Activated CD4-positive, alpha-beta memory T cell treated with anti-CD3 and anti-CD28 coated beads for 36 hours (primary cell): ENCODE measurements around the gene ADIRF. TPM values are rescaled to one million over a fixed set of nuclear protein-coding genes. Genes with fewer than 3 reads are reported as not detected.
"Not testable (repeated sequence)": the region's sequence is repeated elsewhere in the genome, so short reads cannot be mapped to it uniquely, and the experiment has no call there.

Experiments used
- CTCF ChIA-PET: fragments of 350-600 bp; sonication (Branson Sonifier 250); formaldehyde crosslinking; loops from one replicate; lab custom pipeline; 2021; ENCODE audit warnings: antibody characterized with exemption, inconsistent platforms; lab: Charles Lee
- POLR2A ChIA-PET: fragments of 350-600 bp; sonication (Branson Sonifier 250); formaldehyde crosslinking; loops from one replicate; lab custom pipeline; 2021; ENCODE audit warnings: antibody characterized with exemption; lab: Charles Lee
- DNase-seq: peaks from one replicate; pipeline ENCODE4 v3.0.0-alpha.2; 2020
- H3K27ac Mint-ChIP-seq: one replicate; pipeline ENCODE4 v1.8.0; 2021; ENCODE audit warnings: mixed read lengths
- H3K27me3 Mint-ChIP-seq: one replicate; pipeline ENCODE4 v1.8.0; 2021; ENCODE audit warnings: mixed read lengths
- H3K36me3 Mint-ChIP-seq: one replicate; pipeline ENCODE4 v1.8.0; 2021; ENCODE audit warnings: mixed read lengths
- H3K4me1 Mint-ChIP-seq: one replicate; pipeline ENCODE4 v1.8.0; 2021; ENCODE audit warnings: low read depth, mixed read lengths
- H3K4me3 Mint-ChIP-seq: one replicate; pipeline ENCODE4 v1.8.0; 2021; ENCODE audit warnings: mild to moderate bottlenecking, mixed read lengths
- H3K9me3 Mint-ChIP-seq: one replicate; pipeline ENCODE4 v1.8.0; 2021; ENCODE audit warnings: mixed read lengths
- intact Hi-C: fragments of 100-400 bp; cut with micrococcal nuclease; formaldehyde crosslinking; loops from one replicate; pipeline ENCODE4 v1.15.1; 2023
- total RNA-seq, 2 experiments: library from RNA; stranded (reverse); gene quantifications; one replicate each; pipeline ENCODE4 v1.2.3, GENCODE V29; 2021

ADIRF gene
- total RNA-seq, 2 experiments from 2014 or later: not detected

DNA sequence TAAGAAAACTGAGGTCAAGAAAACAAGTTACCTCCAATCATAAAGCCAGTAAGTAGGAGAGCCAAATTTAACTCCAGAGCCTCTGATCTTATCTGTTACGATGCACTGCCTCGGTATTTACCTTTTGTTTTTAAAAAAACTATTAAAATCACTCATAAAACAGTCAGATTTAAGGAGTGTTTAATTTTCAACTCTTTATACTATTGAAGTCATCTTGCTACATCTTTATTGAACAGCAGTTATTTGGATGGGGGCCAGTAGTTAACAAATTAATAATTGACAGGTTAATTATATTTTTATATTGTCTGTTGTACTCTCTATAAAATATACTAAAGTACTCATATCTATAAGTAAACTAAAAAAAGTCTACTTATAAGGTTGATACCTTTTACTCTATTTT, 24.6 kb downstream of the ADIRF start:
- no peak overlapping the region for H3K27ac Mint-ChIP-seq
- H3K27me3 Mint-ChIP-seq: peaks cover 7% of the 10 kb centered on the region
- POLR2A ChIA-PET: no interaction called here
- H3K4me3 Mint-ChIP-seq: no peak overlapping the region
- CTCF ChIA-PET: no interaction called here
- no peaks in the 10 kb centered on the region for H3K36me3 Mint-ChIP-seq
- DNase-seq: no peak
- intact Hi-C loops: no loop called here
- no peaks in the 10 kb centered on the region for H3K9me3 Mint-ChIP-seq
- no peaks in the 10 kb centered on the region for H3K4me1 Mint-ChIP-seq

DNA sequence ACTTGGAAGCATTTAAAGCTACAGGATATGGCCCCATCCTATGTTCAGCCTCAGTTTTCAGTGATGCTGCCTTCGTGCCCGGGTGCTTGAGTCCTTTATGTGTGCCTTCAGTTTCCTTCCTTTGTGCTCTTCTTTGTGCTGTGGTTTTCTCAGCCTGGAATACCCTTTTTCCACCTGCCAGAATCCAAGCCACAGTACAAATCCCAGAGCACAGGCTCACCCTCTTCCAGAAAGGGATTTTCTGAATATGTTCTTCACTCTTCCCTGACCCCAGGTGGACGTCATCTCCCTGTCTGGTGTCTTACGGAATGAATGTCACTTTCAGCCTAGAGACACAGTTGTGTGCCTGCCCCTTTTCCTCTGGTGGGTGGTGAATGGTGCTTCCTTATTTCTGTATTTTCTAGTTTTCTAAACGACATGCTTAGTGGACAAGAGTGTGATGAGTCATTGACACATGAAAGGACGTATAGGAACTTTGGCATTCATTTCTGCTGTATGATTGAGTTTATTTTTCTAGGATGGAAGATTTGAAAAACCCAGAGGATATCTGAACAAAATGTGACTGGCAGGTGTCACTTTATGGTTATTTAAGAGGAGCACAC, 31.6 kb downstream of the ADIRF start:
- DNase-seq, H3K4me3 Mint-ChIP-seq, H3K4me1 Mint-ChIP-seq, POLR2A ChIA-PET, H3K9me3 Mint-ChIP-seq, CTCF ChIA-PET, H3K36me3 Mint-ChIP-seq, H3K27me3 Mint-ChIP-seq, intact Hi-C loops, H3K27ac Mint-ChIP-seq: not testable (repeated sequence)

DNA sequence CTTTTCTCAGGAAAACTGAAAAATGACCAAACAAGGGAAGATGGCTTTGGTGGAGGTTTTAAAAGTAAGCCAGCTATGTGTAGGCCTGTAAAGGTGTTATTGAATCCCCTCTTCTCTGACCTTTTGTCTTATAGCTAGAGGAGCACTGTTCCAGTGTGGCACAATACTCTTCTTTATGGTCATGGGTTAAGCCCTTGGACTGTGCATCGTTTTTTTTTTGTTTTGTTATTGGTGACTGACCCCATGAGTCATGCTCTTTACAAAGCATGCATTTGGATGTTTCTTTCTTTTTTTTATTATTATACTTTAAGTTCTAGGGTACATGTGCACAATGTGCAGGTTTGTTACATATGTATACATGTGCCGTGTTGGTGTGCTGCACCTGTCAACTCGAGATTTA, 32.2 kb downstream of the ADIRF start:
- no peak for DNase-seq

DNA sequence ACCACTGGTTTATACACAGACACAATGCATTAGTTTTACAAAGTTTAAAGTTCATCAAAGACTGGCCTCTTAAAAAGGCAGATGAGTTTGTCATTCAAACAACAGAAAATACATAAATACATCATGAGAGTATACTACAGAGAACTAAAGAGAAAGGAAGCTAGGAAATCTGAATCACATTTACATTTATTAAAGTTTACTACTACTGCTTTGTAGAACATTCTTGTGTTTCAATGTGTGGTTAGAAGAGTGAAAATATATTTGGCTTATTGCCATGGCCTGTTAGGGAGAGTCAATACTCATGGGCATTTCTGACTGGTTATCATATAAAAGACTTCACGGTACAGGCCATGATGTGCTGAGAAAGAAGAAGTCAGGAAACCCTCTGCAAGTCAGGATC, 38.8 kb downstream of the ADIRF start:
- H3K36me3 Mint-ChIP-seq, POLR2A ChIA-PET, H3K4me1 Mint-ChIP-seq, DNase-seq, H3K27ac Mint-ChIP-seq, H3K4me3 Mint-ChIP-seq, intact Hi-C loops, CTCF ChIA-PET, H3K9me3 Mint-ChIP-seq, H3K27me3 Mint-ChIP-seq: not testable (repeated sequence)

More for the DNA sequence above, 32.2 kb downstream of the ADIRF start:
- H3K27me3 Mint-ChIP-seq: peaks cover 1% of the 10 kb centered on the region
- no peaks in the 10 kb centered on the region for H3K9me3 Mint-ChIP-seq
- ChIA-PET POLR2A (no interaction called here), CTCF (no interaction called here)
- H3K4me1 Mint-ChIP-seq: no peaks in the 10 kb centered on the region
- H3K27ac Mint-ChIP-seq: no peak overlapping the region
- intact Hi-C loops: no loop called here
- no peak overlapping the region for H3K4me3 Mint-ChIP-seq
- H3K36me3 Mint-ChIP-seq: no peaks in the 10 kb centered on the region

DNA sequence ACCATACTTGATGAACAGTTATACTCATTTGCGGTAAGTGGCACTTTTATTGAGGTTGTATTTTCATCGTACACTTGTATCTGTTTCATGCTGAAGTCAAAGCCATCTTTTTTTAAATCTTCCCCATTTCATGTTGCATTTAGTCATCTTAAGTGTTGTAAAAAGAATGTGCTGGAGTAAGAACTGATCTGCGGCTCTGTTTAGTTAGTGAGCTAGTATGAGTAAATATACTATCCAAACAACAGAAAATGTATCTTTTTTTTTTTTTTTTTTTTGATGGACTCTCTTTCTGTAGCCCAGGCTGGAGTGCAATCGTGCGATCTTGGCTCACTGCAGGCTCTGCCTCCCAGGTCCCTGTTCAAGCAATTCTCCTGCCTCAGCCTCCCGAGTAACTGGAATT, 39.4 kb downstream of the ADIRF start:
- H3K27me3 Mint-ChIP-seq, H3K9me3 Mint-ChIP-seq, H3K27ac Mint-ChIP-seq, POLR2A ChIA-PET, CTCF ChIA-PET, H3K4me3 Mint-ChIP-seq, DNase-seq, H3K4me1 Mint-ChIP-seq, H3K36me3 Mint-ChIP-seq, intact Hi-C loops: not testable (repeated sequence)

DNA sequence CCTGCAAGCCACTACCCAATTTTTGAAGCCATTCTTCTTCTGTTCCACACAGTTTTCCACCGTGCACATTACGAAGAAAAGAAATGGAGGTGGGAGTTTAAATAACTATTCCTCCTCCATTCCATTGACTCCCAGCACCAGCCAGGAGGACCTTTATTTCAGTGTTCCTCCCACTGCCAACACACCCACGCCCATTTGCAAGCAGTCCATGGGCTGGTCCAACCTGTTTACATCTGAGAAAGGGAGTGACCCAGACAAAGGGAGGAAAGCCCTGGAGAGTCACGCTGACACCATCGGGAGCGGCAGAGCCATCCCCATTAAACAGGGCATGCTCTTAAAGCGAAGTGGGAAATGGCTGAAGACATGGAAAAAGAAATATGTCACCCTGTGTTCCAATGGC, 40.0 kb downstream of the ADIRF start:
- DNase-seq, H3K27me3 Mint-ChIP-seq, intact Hi-C loops, H3K27ac Mint-ChIP-seq, H3K9me3 Mint-ChIP-seq, H3K4me3 Mint-ChIP-seq, H3K36me3 Mint-ChIP-seq, H3K4me1 Mint-ChIP-seq, POLR2A ChIA-PET, CTCF ChIA-PET: not testable (repeated sequence)

DNA sequence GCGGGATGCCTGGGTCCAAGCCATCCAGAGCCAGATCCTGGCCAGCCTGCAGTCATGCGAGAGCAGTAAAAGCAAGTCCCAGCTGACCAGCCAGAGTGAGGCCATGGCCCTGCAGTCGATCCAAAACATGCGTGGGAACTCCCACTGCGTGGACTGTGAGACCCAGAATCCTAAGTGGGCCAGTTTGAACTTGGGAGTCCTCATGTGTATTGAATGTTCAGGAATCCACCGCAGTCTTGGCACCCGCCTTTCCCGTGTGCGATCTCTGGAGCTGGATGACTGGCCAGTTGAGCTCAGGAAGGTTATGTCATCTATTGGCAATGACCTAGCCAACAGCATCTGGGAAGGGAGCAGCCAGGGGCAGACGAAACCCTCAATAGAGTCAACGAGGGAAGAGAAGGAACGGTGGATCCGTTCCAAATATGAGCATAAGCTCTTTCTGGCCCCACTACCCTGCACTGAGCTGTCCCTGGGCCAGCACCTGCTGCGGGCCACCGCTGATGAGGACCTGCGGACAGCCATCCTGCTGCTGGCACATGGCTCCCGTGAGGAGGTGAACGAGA, 40.9 kb downstream of the ADIRF start:
- DNase-seq, intact Hi-C loops, H3K4me3 Mint-ChIP-seq, H3K27me3 Mint-ChIP-seq, H3K9me3 Mint-ChIP-seq, H3K27ac Mint-ChIP-seq, CTCF ChIA-PET, POLR2A ChIA-PET, H3K4me1 Mint-ChIP-seq, H3K36me3 Mint-ChIP-seq: not testable (repeated sequence)

DNA sequence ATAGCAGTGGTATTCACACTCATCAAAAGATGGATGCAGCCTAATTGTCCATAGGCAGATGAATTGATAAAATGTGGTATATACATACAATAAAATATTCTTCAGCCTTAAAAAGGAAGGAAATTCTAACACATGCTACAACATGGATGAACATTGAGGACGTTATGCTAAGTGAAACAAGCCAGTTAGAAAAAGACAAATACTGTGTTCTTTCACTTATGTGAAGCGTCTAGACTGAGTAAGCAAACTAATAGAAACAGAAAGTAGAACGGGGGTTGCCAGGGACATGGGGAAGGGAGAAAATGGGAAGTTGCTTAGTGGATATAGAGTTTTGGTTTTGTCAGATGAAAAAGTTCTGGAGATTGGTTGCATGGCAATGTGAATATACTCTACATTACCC, 45.2 kb downstream of the ADIRF start:
- POLR2A ChIA-PET, H3K36me3 Mint-ChIP-seq, H3K27me3 Mint-ChIP-seq, H3K27ac Mint-ChIP-seq, intact Hi-C loops, CTCF ChIA-PET, H3K9me3 Mint-ChIP-seq, H3K4me1 Mint-ChIP-seq, DNase-seq, H3K4me3 Mint-ChIP-seq: not testable (repeated sequence)

DNA sequence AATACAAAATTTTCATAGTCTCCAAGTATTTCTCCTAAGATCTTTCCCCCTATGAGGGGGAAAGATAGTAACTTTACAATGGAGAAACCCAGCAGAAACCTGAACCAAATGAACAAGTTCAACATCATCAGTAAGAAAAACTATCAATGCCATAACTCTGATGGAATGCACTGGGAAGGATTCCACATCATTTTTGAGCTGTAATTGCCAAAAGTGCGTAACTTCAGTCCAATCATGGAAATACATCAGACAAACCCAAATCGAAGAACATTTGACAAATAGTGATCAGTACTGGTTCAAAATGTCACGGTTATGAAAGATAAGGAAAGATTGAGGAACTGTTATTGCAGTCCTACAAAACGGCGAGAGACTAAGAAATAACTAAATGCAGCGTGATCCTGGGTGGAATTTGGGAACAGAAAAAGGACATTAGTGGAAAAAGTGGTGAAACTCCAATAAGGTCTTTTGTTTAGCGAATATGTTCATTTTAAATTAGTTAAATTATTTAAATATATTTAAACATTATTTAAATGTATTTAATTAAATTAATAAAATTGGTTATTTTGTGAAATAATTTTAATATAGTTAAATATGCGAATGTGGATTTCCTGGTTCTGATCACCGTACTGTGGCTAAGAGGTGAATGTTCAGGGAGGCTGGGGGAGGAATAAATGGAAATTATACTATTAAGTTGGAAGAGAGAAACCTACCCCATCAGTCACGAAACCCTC, 46.9 kb downstream of the ADIRF start:
- CTCF ChIA-PET, H3K27ac Mint-ChIP-seq, POLR2A ChIA-PET, H3K27me3 Mint-ChIP-seq, intact Hi-C loops, DNase-seq, H3K9me3 Mint-ChIP-seq, H3K36me3 Mint-ChIP-seq, H3K4me1 Mint-ChIP-seq, H3K4me3 Mint-ChIP-seq: not testable (repeated sequence)

DNA sequence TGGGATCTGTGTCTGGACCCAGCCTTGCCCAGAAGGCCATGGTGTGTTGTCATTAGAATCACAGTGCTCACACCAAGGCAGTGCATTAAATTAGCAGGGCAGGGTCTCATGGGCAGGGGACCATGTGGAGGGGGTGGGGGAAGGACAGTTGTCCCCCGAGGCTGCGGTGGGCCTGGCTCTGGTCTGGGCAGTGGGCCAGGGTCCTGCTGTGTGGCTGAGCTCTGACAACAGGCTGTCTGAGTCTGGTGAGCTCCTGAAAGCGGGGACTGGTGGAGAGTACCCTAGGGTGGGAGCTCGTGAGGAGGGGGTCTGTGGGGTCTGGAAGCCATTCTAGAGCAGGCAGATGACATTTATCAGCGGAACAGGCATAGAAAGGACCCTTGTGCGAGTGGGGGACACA, 49.8 kb downstream of the ADIRF start:
- H3K9me3 Mint-ChIP-seq, DNase-seq, POLR2A ChIA-PET, CTCF ChIA-PET, H3K27ac Mint-ChIP-seq, H3K4me3 Mint-ChIP-seq, H3K36me3 Mint-ChIP-seq, intact Hi-C loops, H3K4me1 Mint-ChIP-seq, H3K27me3 Mint-ChIP-seq: not testable (repeated sequence)

DNA sequence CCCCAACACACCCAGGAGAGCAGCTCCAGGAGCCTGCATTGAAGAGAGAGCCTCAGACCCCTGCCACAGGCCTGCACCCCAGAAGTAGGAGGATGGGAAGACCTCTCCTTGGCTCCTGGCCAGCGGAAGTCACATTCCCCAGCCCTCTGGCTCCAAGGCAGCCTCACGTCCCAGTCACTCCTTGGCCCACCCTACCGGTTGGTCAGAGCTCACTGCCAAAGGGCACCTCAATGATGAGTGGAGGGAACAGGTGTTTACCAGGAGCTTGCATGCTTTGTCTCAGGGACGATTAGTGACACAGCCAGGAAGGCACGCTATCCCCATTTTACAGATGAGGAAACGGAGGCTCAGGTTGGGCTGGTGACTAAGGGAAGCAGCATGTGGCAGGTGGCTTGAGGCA, 50.8 kb downstream of the ADIRF start:
- H3K4me3 Mint-ChIP-seq, CTCF ChIA-PET, POLR2A ChIA-PET, H3K27me3 Mint-ChIP-seq, intact Hi-C loops, H3K36me3 Mint-ChIP-seq, H3K9me3 Mint-ChIP-seq, DNase-seq, H3K4me1 Mint-ChIP-seq, H3K27ac Mint-ChIP-seq: not testable (repeated sequence)

DNA sequence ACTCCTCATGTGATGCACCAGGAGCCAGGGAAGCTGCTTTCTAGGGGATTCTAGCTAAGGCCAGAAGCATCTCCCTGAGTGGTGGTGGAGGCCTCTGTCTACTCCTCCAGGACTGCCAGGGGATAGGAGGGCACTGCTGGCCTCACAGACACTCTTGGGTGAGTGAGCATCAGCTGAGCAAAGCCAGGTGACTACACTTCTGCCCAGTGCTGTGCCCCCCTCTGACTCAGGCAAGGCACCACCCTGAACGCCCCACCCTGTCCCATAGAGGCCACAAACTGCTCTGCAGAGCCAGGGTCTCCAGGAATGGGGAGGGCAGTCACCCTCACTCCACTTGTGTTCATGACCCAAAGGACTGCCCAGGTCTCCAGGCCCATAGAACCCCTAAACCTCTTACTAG, 51.2 kb downstream of the ADIRF start:
- intact Hi-C loops, H3K27ac Mint-ChIP-seq, H3K9me3 Mint-ChIP-seq, H3K4me1 Mint-ChIP-seq, H3K27me3 Mint-ChIP-seq, H3K4me3 Mint-ChIP-seq, POLR2A ChIA-PET, H3K36me3 Mint-ChIP-seq, DNase-seq, CTCF ChIA-PET: not testable (repeated sequence)

DNA sequence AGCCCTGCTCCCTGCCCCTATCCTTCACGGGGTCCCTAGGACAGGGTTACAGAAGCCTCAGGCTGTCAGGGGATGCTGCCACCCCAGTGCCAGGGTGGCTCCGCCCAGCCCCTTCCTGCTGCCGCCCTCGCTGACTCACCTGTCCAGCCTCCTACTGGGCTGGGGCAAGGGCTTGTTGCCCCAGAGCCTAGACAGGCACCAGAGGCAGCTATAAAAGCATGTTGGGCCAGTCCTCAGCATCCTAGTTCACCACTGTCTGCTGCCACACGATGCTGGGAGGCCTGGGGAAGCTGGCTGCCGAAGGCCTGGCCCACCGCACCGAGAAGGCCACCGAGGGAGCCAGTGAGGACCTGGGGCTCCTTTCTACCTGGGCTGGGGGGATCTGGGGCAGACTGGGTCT, 51.8 kb downstream of the ADIRF start, which contains the start of gene FAM25A:
Gene FAM25A (plus strand): TSS at position 239 of the 400 bp plus-strand sequence. CDS start 31 bp downstream, at position 270.
- H3K9me3 Mint-ChIP-seq, POLR2A ChIA-PET, intact Hi-C loops: not testable (repeated sequence)

More for the DNA sequence above, 51.8 kb downstream of the ADIRF start, which contains the start of gene FAM25A:
- H3K4me1 Mint-ChIP-seq, CTCF ChIA-PET, DNase-seq, H3K27ac Mint-ChIP-seq, H3K4me3 Mint-ChIP-seq, H3K36me3 Mint-ChIP-seq, H3K27me3 Mint-ChIP-seq: not testable (repeated sequence)
